OCI-LY7 (cell line): ENCODE data around the gene MID1. TPM values are rescaled to one million over a fixed set of nuclear protein-coding genes. Genes with fewer than 3 reads are reported as not detected.

Experiments
- BruUV-seq: library from RNA; stranded (reverse); fragments of 400-500 nt; replicated peaks from 2 replicates; lab custom pipeline; 2021; lab: Mats Ljungman, UMichigan
- CTCF ChIA-PET: fragments of 300-600 bp; sonication (Branson Sonifier 250); formaldehyde crosslinking; loops from one replicate; lab custom pipeline; 2022; ENCODE audit warnings: antibody characterized with exemption; ENCODE audit not compliant: unreplicated experiment; lab: Charles Lee
- POLR2A ChIA-PET: fragments of 300-600 bp; sonication (Branson Sonifier 250); formaldehyde crosslinking; loops from one replicate; lab custom pipeline; 2022; ENCODE audit warnings: antibody characterized with exemption; lab: Charles Lee
- DNase-seq: peaks from one replicate; pipeline ENCODE4 v3.0.0-alpha.2; 2015; ENCODE audit warnings: low spot score
- H2AFZ ChIP-seq: fragments of 200-600 bp; sonication (generic), shearing (Covaris generic); 2 replicates; pipeline ENCODE4 v1.6.1; 2014; ENCODE audit warnings: mild to moderate bottlenecking, antibody characterized with exemption, low read length, moderate library complexity
- H3K27ac ChIP-seq: fragments of 200-600 bp; sonication (generic); 2 replicates; pipeline ENCODE4 v1.5.1; 2014; ENCODE audit warnings: mixed run types, low read depth, mild to moderate bottlenecking, moderate library complexity, low read length, inconsistent platforms; ENCODE audit not compliant: poor library complexity, severe bottlenecking
- H3K36me3 ChIP-seq: fragments of 200-600 bp; sonication (generic); 2 replicates; pipeline ENCODE4 v1.6.1; 2014; ENCODE audit warnings: mild to moderate bottlenecking, antibody characterized with exemption, low read length, moderate library complexity, mixed read lengths; ENCODE audit not compliant: insufficient read depth
- H3K4me1 ChIP-seq: fragments of 200-600 bp; sonication (generic); 2 replicates; pipeline ENCODE4 v1.5.1; 2014; ENCODE audit warnings: mild to moderate bottlenecking, low read length; ENCODE audit not compliant: insufficient read depth, poor library complexity, severe bottlenecking
- H3K4me2 ChIP-seq: fragments of 200-600 bp; sonication (generic); 2 replicates; pipeline ENCODE4 v1.6.1; 2014; ENCODE audit warnings: mild to moderate bottlenecking, low read length
- H3K4me3 ChIP-seq: fragments of 200-600 bp; sonication (generic); 2 replicates; pipeline ENCODE4 v1.5.1; 2014; ENCODE audit warnings: mild to moderate bottlenecking, low read depth, low read length; ENCODE audit not compliant: poor library complexity, severe bottlenecking
- H3K79me2 ChIP-seq: fragments of 200-600 bp; sonication (generic); 2 replicates; pipeline ENCODE4 v1.6.1; 2016; ENCODE audit warnings: low read depth, mild to moderate bottlenecking, low read length, moderate library complexity, mixed read lengths; ENCODE audit not compliant: insufficient read depth
- H3K9me2 ChIP-seq: fragments of 200-600 bp; sonication (generic); 2 replicates; pipeline ENCODE4 v1.6.1; 2016; ENCODE audit warnings: mild to moderate bottlenecking, low read length, mixed read lengths; ENCODE audit not compliant: insufficient read depth
- H3K9me3 ChIP-seq: fragments of 200-600 bp; sonication (generic); 2 replicates; pipeline ENCODE4 v1.6.1; 2014; ENCODE audit warnings: mild to moderate bottlenecking, mixed run types, low read length, mixed read lengths
- H4K20me1 ChIP-seq: fragments of 200-600 bp; sonication (generic); 2 replicates; pipeline ENCODE4 v1.6.1; 2014; ENCODE audit warnings: mild to moderate bottlenecking, antibody characterized with exemption, low read length, moderate library complexity, mixed read lengths; ENCODE audit not compliant: insufficient read depth
- CTCF ChIP-seq: fragments of 200-600 bp; sonication (generic); conservative IDR thresholded peaks from 2 replicates; pipeline ENCODE4 v1.5.1; 2014; ENCODE audit warnings: mild to moderate bottlenecking, antibody characterized with exemption, low read length, moderate library complexity, mixed read lengths
- EZH2phosphoT487 ChIP-seq: fragments of 200-600 bp; sonication (generic); IDR thresholded peaks from 2 replicates; pipeline ENCODE4 v1.6.1; 2018; ENCODE audit warnings: low read depth, borderline replicate concordance, mild to moderate bottlenecking, mixed run types, antibody characterized with exemption, low read length, moderate library complexity, mixed read lengths
- intact Hi-C: fragments of 100-400 bp; cut with micrococcal nuclease; formaldehyde crosslinking; loops from one replicate; pipeline ENCODE4 v1.10.0; 2022; ENCODE audit not compliant: unreplicated experiment
- total RNA-seq, 2 experiments: library from RNA; depleted of rRNA in 1 of 2; stranded (reverse); fragments of >200 nt in 1 of 2; shearing (Covaris generic) in 1 of 2; gene quantifications; 2 replicates each; pipeline ENCODE4 v1.2.3, GENCODE V29; 2014 to 2022

Gene MID1
- total RNA-seq, 2 experiments from 2014 or later = 0.76 to 1.0 TPM

- no peak overlapping the region for H3K4me2 ChIP-seq
- no peaks in the 10 kb centered on the region for H4K20me1 ChIP-seq
- no TSS peak for BruUV-seq
- no peak overlapping the region for H3K4me3 ChIP-seq
- no peaks in the 10 kb centered on the region for H3K9me2 ChIP-seq
- no peak for DNase-seq
- POLR2A ChIA-PET = interaction anchor here (0.7 kb wide), 1 partner anchor 10 kb away, joined by 4 read pairs; no protein-coding TSS in a partner anchor
- TF ChIP-seq EZH2phosphoT487 = no peak
- TF ChIP-seq CTCF = no peak
- no peaks in the 10 kb centered on the region for H3K9me3 ChIP-seq
- CTCF ChIA-PET = no interaction called here
- no peak overlapping the region for H3K27ac ChIP-seq
- H3K79me2 ChIP-seq = no peaks in the 10 kb centered on the region
- H3K36me3 ChIP-seq = no peaks in the 10 kb centered on the region
- intact Hi-C loops = no loop called here
- H3K4me1 ChIP-seq = no peaks in the 10 kb centered on the region
- H2AFZ ChIP-seq = no peak overlapping the region
These were observed 221.2 kb downstream of the MID1 start for GRCh38 chrX:10399043-10399741.

- Histone ChIP-seq H3K9me2 (no peaks in the 10 kb centered on the region), H3K9me3 (no peaks in the 10 kb centered on the region), H3K4me3 (no peak overlapping the region), H3K4me1 (no peaks in the 10 kb centered on the region), H3K79me2 (no peaks in the 10 kb centered on the region), H3K4me2 (no peak overlapping the region), H3K36me3 (no peaks in the 10 kb centered on the region), H2AFZ (no peak overlapping the region), H3K27ac (no peak overlapping the region), H4K20me1 (no peaks in the 10 kb centered on the region)
- intact Hi-C loops = no loop called here
- DNase-seq = no peak
- POLR2A ChIA-PET = no interaction called here
- TF ChIP-seq CTCF = no peak
- no TSS peak for BruUV-seq
- CTCF ChIA-PET = no interaction called here
These were observed 222.2 kb downstream of the MID1 start for GRCh38 chrX:10398215-10398614.

- intact Hi-C loops = no loop called here
- no peaks in the 10 kb centered on the region for H4K20me1 ChIP-seq
- H3K9me3 ChIP-seq = no peaks in the 10 kb centered on the region
- no peaks in the 10 kb centered on the region for H3K4me1 ChIP-seq
- DNase-seq = no peak
- CTCF ChIA-PET = no interaction called here
- no peaks in the 10 kb centered on the region for H3K9me2 ChIP-seq
- BruUV-seq = no TSS peak
- H3K4me2 ChIP-seq = no peak overlapping the region
- no peaks in the 10 kb centered on the region for H3K79me2 ChIP-seq
- H3K27ac ChIP-seq = no peak overlapping the region
- no peak overlapping the region for H2AFZ ChIP-seq
- no peak overlapping the region for H3K4me3 ChIP-seq
- H3K36me3 ChIP-seq = no peaks in the 10 kb centered on the region
- POLR2A ChIA-PET = no interaction called here
- TF ChIP-seq CTCF = no peak
- TF ChIP-seq EZH2phosphoT487 = no peak
These were observed 223.0 kb downstream of the MID1 start for GRCh38 chrX:10397349-10397748.
